Middle frontal gyrus (tissue), 1 donor: Measurements from ENCODE around the gene CCNG2.

Experiments
- DNase-seq: peaks from one replicate; pipeline ENCODE4 v3.0.0-alpha.2; 2015; ENCODE audit warnings: low spot score; ENCODE audit errors: extremely low spot score

CCNG2 gene

GRCh38 chr4:77147079-77147782 lies 9.8 kb upstream of the CCNG2 start:
- no peak for DNase-seq

DNA sequence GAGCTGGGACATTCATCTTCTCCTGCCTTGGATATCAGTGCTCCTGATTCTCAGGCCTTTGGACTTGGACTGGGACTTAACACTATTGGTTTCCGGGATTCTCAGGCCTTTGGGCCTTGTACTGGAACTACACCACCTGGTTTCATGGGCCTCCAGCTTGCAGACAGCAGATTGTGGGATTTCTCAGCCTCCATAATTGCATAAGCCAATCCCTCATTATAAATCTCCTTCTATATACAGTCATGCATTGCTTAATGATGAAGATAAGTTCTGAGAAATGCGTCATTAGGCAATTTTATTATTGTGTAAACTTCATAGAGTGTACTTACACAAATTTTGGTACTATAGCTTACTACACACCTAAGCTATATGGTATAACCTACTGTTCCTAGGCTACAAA lies 8.9 kb upstream of the CCNG2 start:
- no peak for DNase-seq

DNA sequence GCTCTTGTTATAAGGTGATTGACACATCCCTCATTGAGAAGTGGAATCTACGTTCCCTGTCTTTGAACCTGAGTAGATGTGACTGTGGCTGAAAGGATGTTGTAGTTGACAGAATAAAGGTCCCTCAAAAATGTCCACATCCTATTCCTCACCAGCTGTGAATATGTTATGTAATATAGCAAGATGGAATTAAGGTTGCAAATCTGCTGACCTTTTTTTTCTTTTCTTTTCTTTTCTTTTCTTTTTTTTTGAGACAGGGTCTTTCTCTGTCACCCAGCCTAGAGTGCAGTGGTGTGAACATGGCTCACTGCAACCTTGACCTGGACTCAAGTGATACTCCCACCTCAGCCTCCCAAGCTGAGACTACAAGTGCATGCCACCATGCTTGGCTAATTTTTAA lies 7.2 kb upstream of the CCNG2 start:
- DNase-seq = no peak

DNA sequence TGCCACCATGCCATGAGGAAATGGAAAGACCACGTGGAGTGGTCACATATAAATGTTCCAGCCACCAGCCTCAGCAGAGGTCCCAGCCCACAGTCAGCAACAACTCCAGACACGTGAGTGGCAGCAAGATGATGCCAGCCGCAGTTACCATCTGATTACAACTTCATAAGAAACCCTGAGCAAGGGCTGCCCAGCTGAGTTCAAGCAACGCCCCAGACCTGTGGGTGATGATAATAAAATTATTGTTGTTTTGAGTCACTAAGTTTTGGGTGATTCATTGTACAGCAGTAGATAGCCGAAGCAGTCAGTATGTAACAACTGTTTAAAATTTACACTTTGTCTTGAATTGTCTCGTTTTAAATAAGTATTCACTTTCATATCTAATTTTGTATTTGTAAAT lies 5.8 kb upstream of the CCNG2 start:
- DNase-seq = no peak

DNA sequence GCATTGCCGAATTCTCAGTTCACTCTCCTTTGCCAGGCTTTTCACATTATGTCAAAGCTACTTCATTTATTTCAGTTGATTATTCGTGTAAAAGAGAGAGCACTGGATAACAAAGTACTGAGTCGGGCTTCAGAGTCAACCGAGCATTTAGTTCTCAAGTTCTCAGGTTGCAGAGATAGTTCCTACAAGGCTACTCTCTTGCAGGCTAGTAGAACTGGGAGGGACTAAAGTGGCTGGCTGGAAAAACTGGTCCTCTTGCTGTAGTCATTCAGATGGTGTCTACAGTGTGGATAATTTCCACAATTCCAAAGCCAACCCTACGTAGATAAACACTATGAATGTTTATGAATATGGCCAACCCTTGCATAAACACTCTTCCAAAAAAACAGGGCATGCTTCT lies 4.6 kb upstream of the CCNG2 start:
- no peak for DNase-seq

GRCh38 chr4:77153006-77153405 lies 4.0 kb upstream of the CCNG2 start:
- DNase-seq = no peak

GRCh38 chr4:77154065-77154464 lies 2.9 kb upstream of the CCNG2 start:
- no peak for DNase-seq

- DNase-seq = no peak
These were observed 2.1 kb upstream of the CCNG2 start for GRCh38 chr4:77154761-77155499.

GRCh38 chr4:77155631-77156452 lies 1.2 kb upstream of the CCNG2 start:
- no peak for DNase-seq

DNA sequence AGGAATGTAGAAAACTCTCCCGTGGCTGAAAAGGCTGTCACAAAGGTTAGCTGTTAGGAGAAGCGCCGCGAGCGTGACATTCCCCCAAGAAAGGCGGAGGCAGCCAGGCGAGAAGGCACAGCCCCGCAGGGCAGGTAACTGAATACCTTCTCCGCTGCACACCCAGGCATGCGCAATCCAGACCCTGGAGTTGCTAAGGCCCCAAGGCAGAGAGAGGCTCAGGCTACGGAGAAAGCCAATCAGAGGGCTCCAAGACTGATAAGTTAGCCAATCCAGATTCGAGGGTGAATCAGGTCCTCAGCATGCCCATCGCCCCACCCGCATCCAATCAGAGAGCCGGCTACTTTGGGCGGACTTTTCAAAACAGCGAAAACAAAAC lies 485 bp upstream of the CCNG2 start:
- DNase-seq = peak; percentile 97

- DNase-seq = no peak
These were observed 966 bp downstream of the CCNG2 start for GRCh38 chr4:77157859-77158486.

GRCh38 chr4:77158487-77158861 lies 1.5 kb downstream of the CCNG2 start:
- DNase-seq = no peak

DNA sequence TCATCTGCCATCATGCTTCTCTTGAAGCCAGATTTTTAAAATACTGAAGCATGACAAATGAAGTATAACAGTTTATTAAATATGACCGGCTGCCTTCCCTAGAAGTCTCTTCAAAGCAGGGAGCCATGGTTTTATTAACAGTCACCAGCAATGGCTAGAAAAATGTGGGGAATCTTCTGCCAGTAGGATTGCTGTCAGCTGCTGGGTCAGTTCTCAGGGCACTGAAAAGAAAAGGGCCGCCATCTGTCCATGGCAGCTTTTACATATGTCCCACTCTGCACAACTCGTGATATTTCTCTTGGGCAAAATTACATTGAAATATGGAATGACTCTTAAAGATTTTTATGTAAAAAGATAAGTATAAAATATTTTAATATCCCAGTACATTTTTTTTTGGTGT lies 2.8 kb downstream of the CCNG2 start:
- DNase-seq = no peak

GRCh38 chr4:77163641-77164040 lies 6.6 kb downstream of the CCNG2 start:
- no peak for DNase-seq

DNA sequence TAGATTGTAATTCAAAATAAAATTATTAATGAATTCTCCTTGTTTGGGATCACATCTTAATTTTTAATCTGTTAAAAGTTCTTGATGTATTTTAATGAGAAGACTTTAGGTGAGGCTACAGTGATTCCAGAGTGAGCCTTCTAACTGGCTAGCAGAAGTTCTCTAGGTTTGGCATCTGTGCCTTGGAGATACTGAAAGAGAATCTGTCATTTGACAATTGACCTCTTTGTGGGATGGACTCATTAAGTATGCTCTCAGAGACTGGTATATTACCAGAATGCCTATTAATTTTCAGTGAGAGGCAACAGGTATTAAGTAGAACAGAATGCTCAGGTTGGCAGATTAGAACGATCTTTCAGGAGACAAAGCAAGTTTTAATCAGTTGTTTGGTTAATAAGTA lies 10.2 kb downstream of the CCNG2 start:
- no peak for DNase-seq

DNA sequence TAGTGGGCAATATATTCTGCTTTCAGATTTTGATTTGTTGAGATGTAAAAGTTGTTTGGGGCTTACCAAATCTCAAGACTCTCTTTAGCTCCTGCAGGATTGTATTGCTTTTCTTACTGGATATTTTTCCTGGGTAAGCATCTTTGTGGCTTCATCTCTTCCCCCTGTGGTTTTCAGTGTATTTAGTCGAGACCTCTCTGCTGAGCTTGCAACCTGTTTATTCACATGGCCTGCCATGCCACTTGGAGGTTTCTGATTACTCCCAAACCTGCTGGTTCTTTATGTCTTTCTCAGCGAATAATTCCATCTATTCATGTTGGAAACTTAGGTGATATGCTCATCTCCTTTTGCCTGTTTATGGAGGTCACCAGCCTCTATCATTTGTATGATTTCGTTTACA lies 10.9 kb downstream of the CCNG2 start:
- DNase-seq = no peak

DNA sequence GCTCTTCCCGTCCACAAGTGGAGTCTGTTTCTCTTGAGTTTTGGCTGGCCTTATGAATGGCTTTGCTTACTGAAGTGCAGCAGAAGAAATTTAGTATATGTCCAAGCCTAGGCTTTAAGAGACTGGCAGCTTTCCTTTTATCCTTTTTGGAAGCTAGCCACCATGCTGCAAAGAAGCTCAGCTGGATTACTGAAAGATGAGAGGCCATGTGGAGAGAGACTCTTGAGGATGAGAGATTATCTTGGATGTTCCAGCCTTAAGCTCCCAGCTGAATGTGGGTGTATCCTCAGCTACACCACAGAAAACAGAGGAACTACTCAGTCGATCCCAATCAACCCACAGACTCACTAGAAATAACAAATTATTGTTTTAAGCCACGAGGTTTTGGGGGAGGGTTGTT lies 12.5 kb downstream of the CCNG2 start:
- no peak for DNase-seq

DNA sequence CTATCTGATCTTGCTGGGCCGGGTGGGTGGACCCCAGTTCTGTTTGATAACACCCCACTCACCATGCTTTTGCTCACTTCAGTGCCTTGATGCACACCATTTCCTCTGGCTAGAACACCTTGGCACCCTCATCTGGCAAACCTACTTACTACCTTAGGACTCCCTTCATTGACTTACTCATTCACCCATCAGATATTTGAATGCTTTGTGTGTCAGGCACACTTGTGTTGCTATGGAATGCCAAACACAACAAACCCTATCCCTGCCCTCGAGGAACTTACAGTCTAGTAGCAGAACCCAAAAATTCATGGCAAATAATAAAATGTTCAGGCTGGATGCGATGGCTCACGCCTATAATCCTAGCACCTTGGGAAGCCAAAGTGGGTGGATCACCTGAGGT lies 13.9 kb downstream of the CCNG2 start:
- no peak for DNase-seq

- no peak for DNase-seq
These were observed 15.3 kb downstream of the CCNG2 start for GRCh38 chr4:77172336-77172735.

DNA sequence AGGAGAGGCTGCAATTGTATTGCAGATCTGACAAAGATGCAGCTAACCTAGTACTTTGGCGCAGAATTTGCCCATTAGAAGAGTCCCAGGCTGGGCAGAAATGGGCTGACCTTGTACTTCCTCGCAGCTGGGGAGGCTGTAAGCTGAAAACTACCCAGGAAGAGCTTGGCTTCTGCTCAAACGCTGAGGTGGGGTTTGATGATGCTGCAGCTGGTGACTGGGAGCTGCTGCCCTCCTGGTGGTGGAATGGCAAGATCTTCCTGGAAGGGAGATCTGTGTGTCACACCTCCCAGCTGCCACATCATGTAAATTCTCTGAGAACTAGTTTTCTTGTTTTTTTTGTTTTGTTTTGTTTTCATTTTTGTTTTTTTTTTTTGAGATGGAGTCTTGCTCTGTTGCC lies 17.4 kb downstream of the CCNG2 start:
- DNase-seq = no peak

DNA sequence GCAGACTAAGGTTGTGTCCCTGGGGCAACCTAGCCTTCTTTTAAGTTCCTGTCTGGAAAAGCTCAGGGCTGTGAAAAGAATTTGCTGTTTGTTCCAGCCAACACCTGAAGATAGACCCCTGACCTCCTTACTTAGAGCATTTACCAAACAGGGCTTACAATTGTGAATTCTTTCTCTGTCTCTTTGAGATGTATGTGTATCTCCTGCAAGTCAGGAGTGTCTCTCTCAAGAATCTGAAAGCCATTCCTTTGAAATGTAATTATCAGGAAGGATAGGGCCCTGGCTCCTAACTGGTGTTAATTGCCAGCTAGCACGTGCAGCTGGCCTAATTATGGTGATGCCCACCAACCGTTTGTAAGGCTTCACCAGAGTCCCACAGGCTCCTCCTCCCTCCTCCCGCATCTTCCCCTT lies 18.2 kb downstream of the CCNG2 start:
- DNase-seq = no peak

- no peak for DNase-seq
These were observed 19.6 kb downstream of the CCNG2 start for GRCh38 chr4:77176640-77177039.
